Neural cell (in vitro differentiated cells): ENCODE results near the gene SPDYE1. TPM values are rescaled to one million over a fixed set of nuclear protein-coding genes. Genes with fewer than 3 reads are reported as not detected.

ENCODE experiments used
- H2AFZ ChIP-seq: fragments of 200-600, 300-800 bp; sonication (generic), shearing (Covaris generic); 2 replicates; pipeline ENCODE4 v1.6.0; 2014; ENCODE audit warnings: low read depth, mild to moderate bottlenecking, antibody characterized with exemption, low read length, moderate library complexity
- H3F3A ChIP-seq: fragments of 200-600 bp; shearing (Covaris generic); 2 replicates; pipeline ENCODE4 v1.6.1; 2016; ENCODE audit warnings: mild to moderate bottlenecking, moderate library complexity, mixed read lengths, antibody characterized with exemption, low read length; ENCODE audit not compliant: insufficient read depth, poor library complexity, severe bottlenecking
- H3K27ac ChIP-seq: fragments of 200-600, 300-800 bp; sonication (generic), shearing (Covaris generic); 2 replicates; pipeline ENCODE4 v1.5.1; 2014; ENCODE audit warnings: mild to moderate bottlenecking, low read length, moderate library complexity
- H3K27me3 ChIP-seq: fragments of 300-800, 200-600 bp; sonication (generic), shearing (Covaris generic); 2 replicates; pipeline ENCODE4 v1.6.0; 2014; ENCODE audit warnings: mild to moderate bottlenecking, low read depth, low read length, moderate library complexity; ENCODE audit not compliant: insufficient read depth
- H3K36me3 ChIP-seq: fragments of 300-800, 200-600 bp; sonication (generic), shearing (Covaris generic); 2 replicates; pipeline ENCODE4 v1.5.1; 2014; ENCODE audit warnings: mild to moderate bottlenecking, antibody characterized with exemption, low read length, moderate library complexity; ENCODE audit not compliant: insufficient read depth
- H3K4me2 ChIP-seq: fragments of 300-800, 200-600 bp; sonication (generic), shearing (Covaris generic); 2 replicates; pipeline ENCODE4 v1.6.0; 2014; ENCODE audit warnings: mild to moderate bottlenecking, low read length
- H3K4me3 ChIP-seq: fragments of 300-800, 200-600 bp; sonication (generic), shearing (Covaris generic); 2 replicates; pipeline ENCODE4 v1.5.1; 2014; ENCODE audit warnings: mild to moderate bottlenecking, low read length, moderate library complexity
- H3K79me2 ChIP-seq: fragments of 200-600 bp; shearing (Covaris generic); replicated peaks from 2 replicates; pipeline ENCODE4 v1.6.0; 2014; ENCODE audit warnings: mild to moderate bottlenecking, low read length, moderate library complexity; ENCODE audit not compliant: insufficient read depth
- H3K9ac ChIP-seq: fragments of 300-800, 200-600 bp; sonication (generic), shearing (Covaris generic); 2 replicates; pipeline ENCODE4 v1.6.1; 2016; ENCODE audit warnings: mild to moderate bottlenecking, low read length, mixed read lengths
- H3K9me2 ChIP-seq: fragments of 200-600 bp; shearing (Covaris generic); 2 replicates; pipeline ENCODE4 v1.6.1; 2016; ENCODE audit warnings: mild to moderate bottlenecking, low read length, mixed read lengths; ENCODE audit not compliant: insufficient read depth
- H3K9me3 ChIP-seq: fragments of 200-600, 300-800 bp; sonication (generic), shearing (Covaris generic); 2 replicates; pipeline ENCODE4 v1.6.1; 2016; ENCODE audit warnings: mild to moderate bottlenecking, mixed run types, low read length, moderate library complexity, mixed read lengths
- H4K20me1 ChIP-seq: fragments of 200-600 bp; shearing (Covaris generic); 2 replicates; pipeline ENCODE4 v1.6.1; 2016; ENCODE audit warnings: mild to moderate bottlenecking, mixed run types; ENCODE audit not compliant: insufficient read depth
- EP300 ChIP-seq: fragments of 450-650 bp; conservative IDR thresholded peaks from 2 replicates; pipeline ENCODE4 v1.6.1; 2014; ENCODE audit warnings: antibody characterized with exemption, mild to moderate bottlenecking, moderate library complexity; ENCODE audit not compliant: poor library complexity, severe bottlenecking
- EZH2 ChIP-seq: fragments of 200-600, 300-800 bp; shearing (Covaris generic), sonication (generic); IDR thresholded peaks from 2 replicates; pipeline ENCODE4 v1.6.1; 2014; ENCODE audit warnings: antibody characterized with exemption, low read length, borderline replicate concordance, mild to moderate bottlenecking; ENCODE audit not compliant: insufficient read depth, poor library complexity, severe bottlenecking
- MXI1 ChIP-seq: fragments of 450-650 bp; conservative IDR thresholded peaks from 2 replicates; pipeline ENCODE4 v1.6.1; 2014; ENCODE audit warnings: antibody characterized with exemption, mild to moderate bottlenecking; ENCODE audit not compliant: poor library complexity, severe bottlenecking
- POLR2AphosphoS5 ChIP-seq: IDR thresholded peaks from 2 replicates; pipeline ENCODE4 v1.6.1; 2012
- RAD21 ChIP-seq: fragments of 450-650 bp; conservative IDR thresholded peaks from 2 replicates; pipeline ENCODE4 v1.6.1; 2014; ENCODE audit warnings: antibody characterized with exemption, mild to moderate bottlenecking, moderate library complexity
- REST ChIP-seq: IDR thresholded peaks from 2 replicates; pipeline ENCODE4 v1.6.1; 2012; ENCODE audit warnings: borderline replicate concordance
- SMC3 ChIP-seq: fragments of 450-650 bp; conservative IDR thresholded peaks from 2 replicates; pipeline ENCODE4 v1.6.1; 2014; ENCODE audit warnings: antibody characterized with exemption, mild to moderate bottlenecking, moderate library complexity; ENCODE audit not compliant: poor library complexity
- TAF1 ChIP-seq: IDR thresholded peaks from 2 replicates; pipeline ENCODE4 v1.6.1; 2012; ENCODE audit warnings: low read depth
- polyA plus RNA-seq: library from polyadenylated mRNA; depleted of rRNA; stranded (reverse); fragments of >200 nt; gene quantifications from 2 replicates; pipeline ENCODE4 v1.2.3, GENCODE V29; 2014
- TF ChIP-seq, protein P1 (sequence below): fragments of 450-650 bp; IDR thresholded peaks from 2 replicates; pipeline ENCODE4 v1.5.1; 2014; ENCODE audit warnings: antibody characterized with exemption, mild to moderate bottlenecking, moderate library complexity; ENCODE audit not compliant: poor library complexity, severe bottlenecking

Gene SPDYE1
- polyA plus RNA-seq, 1 donor from 2014 or later, result not detected

- Histone ChIP-seq H3K9me2 (no peaks in the 10 kb centered on the region), H3K4me2 (no peak overlapping the region), H3K79me2 (peaks cover 7% of the 10 kb centered on the region), H3K27me3 (no peaks in the 10 kb centered on the region), H4K20me1 (no peaks in the 10 kb centered on the region), H3K36me3 (peaks cover 16% of the 10 kb centered on the region), H3K9ac (no peak overlapping the region), H3K4me3 (no peak overlapping the region), H3F3A (no peaks in the 10 kb centered on the region), H3K27ac (no peak overlapping the region), H3K9me3 (peaks cover 6% of the 10 kb centered on the region), H2AFZ (no peak overlapping the region)
- TF ChIP-seq SMC3 (no peak), POLR2AphosphoS5 (no peak), EP300 (no peak), TAF1 (no peak), RAD21 (no peak), REST (no peak), EZH2 (no peak), MXI1 (no peak)
- TF ChIP-seq, protein P1, sequence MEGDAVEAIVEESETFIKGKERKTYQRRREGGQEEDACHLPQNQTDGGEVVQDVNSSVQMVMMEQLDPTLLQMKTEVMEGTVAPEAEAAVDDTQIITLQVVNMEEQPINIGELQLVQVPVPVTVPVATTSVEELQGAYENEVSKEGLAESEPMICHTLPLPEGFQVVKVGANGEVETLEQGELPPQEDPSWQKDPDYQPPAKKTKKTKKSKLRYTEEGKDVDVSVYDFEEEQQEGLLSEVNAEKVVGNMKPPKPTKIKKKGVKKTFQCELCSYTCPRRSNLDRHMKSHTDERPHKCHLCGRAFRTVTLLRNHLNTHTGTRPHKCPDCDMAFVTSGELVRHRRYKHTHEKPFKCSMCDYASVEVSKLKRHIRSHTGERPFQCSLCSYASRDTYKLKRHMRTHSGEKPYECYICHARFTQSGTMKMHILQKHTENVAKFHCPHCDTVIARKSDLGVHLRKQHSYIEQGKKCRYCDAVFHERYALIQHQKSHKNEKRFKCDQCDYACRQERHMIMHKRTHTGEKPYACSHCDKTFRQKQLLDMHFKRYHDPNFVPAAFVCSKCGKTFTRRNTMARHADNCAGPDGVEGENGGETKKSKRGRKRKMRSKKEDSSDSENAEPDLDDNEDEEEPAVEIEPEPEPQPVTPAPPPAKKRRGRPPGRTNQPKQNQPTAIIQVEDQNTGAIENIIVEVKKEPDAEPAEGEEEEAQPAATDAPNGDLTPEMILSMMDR, result no peak
Measured at GRCh38 chr7:44052771-44053365, 55.2 kb downstream of the SPDYE1 start.

DNA sequence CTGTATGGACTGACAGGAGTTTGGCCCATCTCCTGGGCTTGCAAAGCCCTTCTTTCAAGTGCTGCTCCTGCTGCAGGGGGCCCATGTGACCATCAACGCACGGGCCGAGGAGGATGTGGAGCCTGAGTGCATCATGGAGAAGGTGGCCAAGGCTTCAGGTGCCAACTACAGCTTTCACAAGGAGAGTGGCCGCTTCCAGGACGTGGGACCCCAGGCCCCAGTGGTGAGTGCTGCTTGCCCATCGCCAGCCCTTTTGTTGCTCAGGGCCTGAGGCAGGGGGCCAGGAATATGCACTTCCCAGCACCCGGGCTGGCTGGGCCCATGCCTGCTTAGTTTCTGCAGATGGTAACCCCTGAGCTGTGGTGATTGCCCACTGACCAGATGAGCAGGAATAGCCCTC lies 59.0 kb downstream of the SPDYE1 start:
- H3K27ac ChIP-seq, result no peak overlapping the region
- H3K9me3 ChIP-seq, result peaks cover 6% of the 10 kb centered on the region
- peaks cover 16% of the 10 kb centered on the region for H3K36me3 ChIP-seq

More for the DNA sequence above, 59.0 kb downstream of the SPDYE1 start:
- no peaks in the 10 kb centered on the region for H3F3A ChIP-seq
- no peak overlapping the region for H2AFZ ChIP-seq
- no peaks in the 10 kb centered on the region for H3K27me3 ChIP-seq
- no peak overlapping the region for H3K4me3 ChIP-seq
- no peak overlapping the region for H3K4me2 ChIP-seq
- H3K79me2 ChIP-seq, result peaks cover 7% of the 10 kb centered on the region
- TF ChIP-seq EP300 (no peak), MXI1 (no peak), RAD21 (no peak), TAF1 (no peak), SMC3 (no peak), REST (no peak), EZH2 (no peak), POLR2AphosphoS5 (no peak)
- TF ChIP-seq, protein P1, result no peak
- no peak overlapping the region for H3K9ac ChIP-seq
- no peaks in the 10 kb centered on the region for H4K20me1 ChIP-seq
- no peaks in the 10 kb centered on the region for H3K9me2 ChIP-seq
